Measurements from ENCODE around the gene CAPN9.

CAPN9 gene

DNA sequence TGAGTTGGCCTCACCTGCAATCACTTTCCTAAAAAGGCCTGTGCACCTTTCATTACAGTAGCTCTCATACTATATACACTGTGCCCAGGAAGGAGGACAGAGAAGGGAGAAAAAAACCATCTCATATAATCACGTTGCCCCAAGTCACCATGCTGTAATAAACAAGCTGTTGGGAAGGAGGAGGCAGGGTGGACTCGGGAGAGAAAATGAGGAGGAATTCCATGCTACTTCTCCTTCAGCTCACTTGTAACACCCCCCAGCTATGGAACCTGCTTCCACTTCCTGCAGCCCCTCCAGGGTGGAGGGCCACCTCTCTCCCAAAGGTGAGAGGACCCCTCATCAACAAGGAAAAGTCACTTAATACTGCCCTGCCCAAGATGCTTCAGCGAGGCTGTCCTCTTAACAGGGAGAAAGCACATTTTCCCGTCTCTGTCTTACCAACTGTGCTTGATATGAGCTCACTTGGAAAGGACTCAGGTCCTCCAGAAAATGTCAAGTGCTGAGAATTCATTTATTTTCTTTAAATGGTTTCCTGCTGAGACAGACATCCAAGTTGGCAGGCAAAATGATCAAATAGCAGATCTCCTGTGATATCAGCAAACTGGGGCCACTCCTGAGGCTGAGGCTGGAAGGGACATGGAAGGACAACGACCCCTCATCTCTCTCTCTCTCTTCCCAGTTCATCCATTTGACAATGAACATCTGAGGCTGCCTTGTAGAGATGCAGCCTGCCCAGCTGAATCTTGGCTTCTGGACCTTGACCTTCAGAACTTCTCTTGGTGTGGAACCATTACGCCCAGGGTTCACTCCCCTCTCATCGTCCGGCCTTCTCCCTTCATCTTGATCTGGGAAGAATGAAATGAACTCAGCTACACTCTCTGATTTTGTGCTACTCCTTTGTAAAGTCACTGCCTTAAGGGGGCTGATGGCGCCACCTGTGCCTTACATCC, 54.0 kb downstream of the CAPN9 start:
- peaks cover 2% of the 10 kb centered on the region for H3K9me3 Mint-ChIP-seq
- H3K27me3 Mint-ChIP-seq (ENCODE audit: low read depth), result peaks cover 11% of the 10 kb centered on the region
- H3K36me3 Mint-ChIP-seq (ENCODE audit: low read depth), result no peaks in the 10 kb centered on the region
- TF ChIP-seq, protein P1, sequence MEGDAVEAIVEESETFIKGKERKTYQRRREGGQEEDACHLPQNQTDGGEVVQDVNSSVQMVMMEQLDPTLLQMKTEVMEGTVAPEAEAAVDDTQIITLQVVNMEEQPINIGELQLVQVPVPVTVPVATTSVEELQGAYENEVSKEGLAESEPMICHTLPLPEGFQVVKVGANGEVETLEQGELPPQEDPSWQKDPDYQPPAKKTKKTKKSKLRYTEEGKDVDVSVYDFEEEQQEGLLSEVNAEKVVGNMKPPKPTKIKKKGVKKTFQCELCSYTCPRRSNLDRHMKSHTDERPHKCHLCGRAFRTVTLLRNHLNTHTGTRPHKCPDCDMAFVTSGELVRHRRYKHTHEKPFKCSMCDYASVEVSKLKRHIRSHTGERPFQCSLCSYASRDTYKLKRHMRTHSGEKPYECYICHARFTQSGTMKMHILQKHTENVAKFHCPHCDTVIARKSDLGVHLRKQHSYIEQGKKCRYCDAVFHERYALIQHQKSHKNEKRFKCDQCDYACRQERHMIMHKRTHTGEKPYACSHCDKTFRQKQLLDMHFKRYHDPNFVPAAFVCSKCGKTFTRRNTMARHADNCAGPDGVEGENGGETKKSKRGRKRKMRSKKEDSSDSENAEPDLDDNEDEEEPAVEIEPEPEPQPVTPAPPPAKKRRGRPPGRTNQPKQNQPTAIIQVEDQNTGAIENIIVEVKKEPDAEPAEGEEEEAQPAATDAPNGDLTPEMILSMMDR (IDR thresholded peaks at IDR 0.05; ENCODE audit: unreplicated experiment in 3 of 3), result no peak
- no peak overlapping the region for H3K4me3 Mint-ChIP-seq
- peak overlapping the region in 2 of 3 experiments; percentile 6 to 49 for H3K27ac Mint-ChIP-seq
- H3K4me1 Mint-ChIP-seq, result peaks cover 17% of the 10 kb centered on the region

DNA sequence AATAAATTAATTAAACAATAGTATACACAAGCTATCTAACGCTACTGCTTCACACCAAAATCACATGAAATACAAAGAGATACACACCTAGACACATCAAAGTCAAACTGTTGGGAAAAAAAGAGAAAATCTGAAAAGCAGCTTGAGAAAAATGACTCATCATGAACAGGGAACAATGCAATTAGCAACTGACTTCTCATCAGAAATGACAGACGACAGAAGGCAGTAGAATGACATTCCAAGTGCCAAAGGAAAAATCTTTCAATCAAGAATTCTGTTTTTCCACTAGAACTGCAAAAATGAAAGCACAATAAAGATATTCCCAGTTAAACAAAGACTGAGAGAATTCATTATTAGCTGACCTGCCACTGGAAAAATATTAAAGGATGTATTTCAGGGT, 57.2 kb downstream of the CAPN9 start:
- H3K36me3 Mint-ChIP-seq (ENCODE audit: low read depth), result no peaks in the 10 kb centered on the region
- TF ChIP-seq, protein P1 (IDR thresholded peaks at IDR 0.05; ENCODE audit: unreplicated experiment in 3 of 3), result no peak
- H3K9me3 Mint-ChIP-seq, result peaks cover 2% of the 10 kb centered on the region
- H3K4me1 Mint-ChIP-seq, result peaks cover 16% of the 10 kb centered on the region
- H3K27me3 Mint-ChIP-seq (ENCODE audit: low read depth), result peaks cover 7% of the 10 kb centered on the region
- H3K27ac Mint-ChIP-seq, result no peak overlapping the region
- H3K4me3 Mint-ChIP-seq, result no peak overlapping the region

DNA sequence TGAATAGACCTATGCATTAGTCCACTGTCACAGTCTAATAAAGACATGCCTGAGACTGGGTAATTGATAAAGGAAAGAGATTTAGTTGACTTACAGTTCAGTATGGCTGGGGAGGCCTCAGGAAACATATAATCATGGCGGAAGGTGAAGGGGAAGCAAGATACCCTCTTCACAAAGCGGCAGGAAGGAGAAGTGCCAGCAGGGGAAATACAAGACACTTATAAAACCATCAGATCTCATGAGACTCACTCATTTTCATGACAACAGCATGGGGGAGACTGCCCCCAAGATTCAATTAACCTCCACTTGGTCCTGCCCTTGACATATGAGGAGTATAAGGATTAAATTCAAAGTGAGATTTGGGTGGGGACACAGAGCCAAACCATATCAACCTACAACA, 59.4 kb downstream of the CAPN9 start:
- Mint-ChIP-seq H3K9me3 (peaks cover 2% of the 10 kb centered on the region), H3K36me3 (ENCODE audit: low read depth) (no peaks in the 10 kb centered on the region), H3K4me3 (no peak overlapping the region), H3K27me3 (ENCODE audit: low read depth) (peaks cover 2% of the 10 kb centered on the region), H3K4me1 (peaks cover 12% of the 10 kb centered on the region), H3K27ac (no peak overlapping the region)
- TF ChIP-seq, protein P1 (IDR thresholded peaks at IDR 0.05; ENCODE audit: unreplicated experiment in 3 of 3), result no peak

DNA sequence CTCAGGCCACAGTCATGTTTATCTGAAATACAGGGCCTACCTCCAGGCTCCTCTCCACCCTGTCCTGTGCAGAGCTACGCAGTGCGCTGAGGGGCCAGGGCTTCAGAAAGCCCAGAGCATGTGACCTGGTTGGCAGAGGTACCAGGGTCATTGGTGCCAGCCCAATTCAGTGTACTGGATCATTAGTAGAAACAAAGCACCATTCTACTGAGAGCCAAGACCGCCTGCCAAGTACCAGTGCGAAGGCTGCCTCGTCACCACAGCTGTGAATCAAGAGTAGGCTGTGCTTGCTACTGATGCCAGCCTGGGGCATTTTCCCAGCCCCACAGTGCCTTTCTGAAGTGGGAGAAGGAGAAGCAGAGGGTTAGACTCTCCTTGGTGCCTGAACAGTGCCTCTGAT, 59.8 kb downstream of the CAPN9 start:
- TF ChIP-seq, protein P1 (IDR thresholded peaks at IDR 0.05; ENCODE audit: unreplicated experiment in 3 of 3), result no peak
- Mint-ChIP-seq H3K27ac (no peak overlapping the region), H3K27me3 (ENCODE audit: low read depth) (no peaks in the 10 kb centered on the region), H3K4me3 (no peak overlapping the region), H3K36me3 (ENCODE audit: low read depth) (no peaks in the 10 kb centered on the region), H3K9me3 (peaks cover 2% of the 10 kb centered on the region), H3K4me1 (peaks cover 10% of the 10 kb centered on the region)

DNA sequence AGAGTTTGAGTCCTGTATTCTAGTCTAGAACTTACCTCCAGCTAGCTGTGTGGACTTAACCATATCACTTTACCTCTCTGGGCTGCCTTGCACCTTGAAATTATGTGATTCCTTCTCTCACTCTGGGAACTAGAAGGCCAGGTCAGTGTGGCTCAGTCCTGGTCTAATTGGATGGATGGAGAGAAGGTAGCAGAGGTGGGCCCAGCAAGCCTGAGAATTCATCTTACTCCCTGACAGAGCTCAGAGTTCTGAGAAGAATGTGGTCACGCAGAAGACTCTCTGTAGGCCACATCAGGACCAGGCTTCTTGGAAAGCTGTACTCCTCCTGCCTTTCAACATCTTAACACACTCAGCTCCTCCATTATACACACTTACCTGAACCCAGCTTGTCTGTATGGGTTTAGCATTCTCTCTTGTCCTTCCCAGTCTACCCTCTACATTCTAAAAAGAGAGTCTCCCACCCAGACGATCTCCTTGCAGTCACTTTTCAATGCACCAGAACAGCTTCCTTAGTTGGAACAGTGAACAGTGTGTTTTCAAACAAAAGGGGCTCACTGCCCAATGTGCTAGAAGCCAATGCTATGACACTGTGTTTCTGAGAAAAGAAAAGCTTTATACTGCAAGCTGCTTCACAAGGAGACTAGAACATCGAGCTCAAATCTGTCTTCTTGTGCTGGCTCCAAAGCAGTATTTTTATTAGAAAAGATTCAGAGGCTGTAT, 60.5 kb downstream of the CAPN9 start:
- TF ChIP-seq, protein P1 (IDR thresholded peaks at IDR 0.05; ENCODE audit: unreplicated experiment in 3 of 3), result no peak
- H3K27me3 Mint-ChIP-seq (ENCODE audit: low read depth), result no peaks in the 10 kb centered on the region
- peaks cover 8% of the 10 kb centered on the region for H3K9me3 Mint-ChIP-seq
- no peak overlapping the region for H3K4me3 Mint-ChIP-seq
- H3K27ac Mint-ChIP-seq, result peak overlapping the region in 2 of 3 experiments; percentile 59 to 70
- no peaks in the 10 kb centered on the region for H3K36me3 Mint-ChIP-seq (ENCODE audit: low read depth)
- H3K4me1 Mint-ChIP-seq, result peaks cover 10% of the 10 kb centered on the region
